Measurements from ENCODE around the gene TREH.

- TF ChIP-seq POLR2AphosphoS5 (IDR thresholded peaks at IDR 0.05; ENCODE audit: borderline replicate concordance, low read depth, low read length), result no peak
- no peak for TF ChIP-seq EZH2 (IDR thresholded peaks at IDR 0.05)
Measured at GRCh38 chr11:118607401-118608359, 71.8 kb downstream of the TREH start, which contains the start of gene PHLDB1.

All from SK-N-MC (cell line).